ENCODE results near the gene CIB4.
A peak's percentile ranks its signal among the peaks of the same experiment; 100 is the strongest.

CIB4 gene

DNA sequence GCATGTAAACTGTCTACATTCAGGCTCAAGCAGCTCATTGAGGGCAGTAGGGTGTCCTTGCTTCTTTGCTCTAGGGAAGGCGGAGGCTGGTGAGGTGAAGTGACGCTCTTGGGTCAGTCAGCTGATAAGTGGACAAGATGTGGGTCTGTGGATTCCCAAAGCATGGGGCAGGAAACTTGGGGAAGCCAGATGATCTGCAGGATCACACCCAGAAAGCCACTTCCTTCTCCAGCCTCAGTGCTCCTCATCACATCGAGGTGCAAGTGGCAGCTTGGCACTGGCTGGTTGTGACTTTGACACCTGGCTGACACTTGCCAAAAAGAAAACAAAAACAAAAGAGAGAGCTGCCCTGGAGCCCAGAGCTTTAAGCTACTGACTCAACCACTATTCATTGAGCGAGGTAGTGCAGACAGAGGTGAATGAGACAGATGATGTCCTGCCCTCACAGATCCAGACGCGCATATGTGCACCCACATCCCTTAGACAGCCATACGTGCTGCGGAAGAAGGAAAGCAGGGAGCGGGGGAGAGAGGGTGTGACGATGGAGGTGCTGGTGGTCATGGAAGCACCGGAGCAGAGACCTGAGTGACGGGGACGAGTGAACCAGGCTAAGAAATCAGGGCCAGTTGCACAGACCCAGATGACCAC is 3.1 kb upstream of the CIB4 start:
- TF ChIP-seq POLR2AphosphoS5 (IDR thresholded peaks at IDR 0.05; ENCODE audit: low read depth, low read length), result no peak
- TF ChIP-seq, protein P1, sequence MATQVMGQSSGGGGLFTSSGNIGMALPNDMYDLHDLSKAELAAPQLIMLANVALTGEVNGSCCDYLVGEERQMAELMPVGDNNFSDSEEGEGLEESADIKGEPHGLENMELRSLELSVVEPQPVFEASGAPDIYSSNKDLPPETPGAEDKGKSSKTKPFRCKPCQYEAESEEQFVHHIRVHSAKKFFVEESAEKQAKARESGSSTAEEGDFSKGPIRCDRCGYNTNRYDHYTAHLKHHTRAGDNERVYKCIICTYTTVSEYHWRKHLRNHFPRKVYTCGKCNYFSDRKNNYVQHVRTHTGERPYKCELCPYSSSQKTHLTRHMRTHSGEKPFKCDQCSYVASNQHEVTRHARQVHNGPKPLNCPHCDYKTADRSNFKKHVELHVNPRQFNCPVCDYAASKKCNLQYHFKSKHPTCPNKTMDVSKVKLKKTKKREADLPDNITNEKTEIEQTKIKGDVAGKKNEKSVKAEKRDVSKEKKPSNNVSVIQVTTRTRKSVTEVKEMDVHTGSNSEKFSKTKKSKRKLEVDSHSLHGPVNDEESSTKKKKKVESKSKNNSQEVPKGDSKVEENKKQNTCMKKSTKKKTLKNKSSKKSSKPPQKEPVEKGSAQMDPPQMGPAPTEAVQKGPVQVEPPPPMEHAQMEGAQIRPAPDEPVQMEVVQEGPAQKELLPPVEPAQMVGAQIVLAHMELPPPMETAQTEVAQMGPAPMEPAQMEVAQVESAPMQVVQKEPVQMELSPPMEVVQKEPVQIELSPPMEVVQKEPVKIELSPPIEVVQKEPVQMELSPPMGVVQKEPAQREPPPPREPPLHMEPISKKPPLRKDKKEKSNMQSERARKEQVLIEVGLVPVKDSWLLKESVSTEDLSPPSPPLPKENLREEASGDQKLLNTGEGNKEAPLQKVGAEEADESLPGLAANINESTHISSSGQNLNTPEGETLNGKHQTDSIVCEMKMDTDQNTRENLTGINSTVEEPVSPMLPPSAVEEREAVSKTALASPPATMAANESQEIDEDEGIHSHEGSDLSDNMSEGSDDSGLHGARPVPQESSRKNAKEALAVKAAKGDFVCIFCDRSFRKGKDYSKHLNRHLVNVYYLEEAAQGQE (IDR thresholded peaks at IDR 0.05; ENCODE audit: insufficient read depth in 1 of 2, low read depth in 2 of 2, low read length in 2 of 2), result no peak
- TF ChIP-seq TAF1 (IDR thresholded peaks at IDR 0.05; ENCODE audit: borderline replicate concordance, insufficient read depth, low read length), result no peak
- TF ChIP-seq SIN3A (IDR thresholded peaks at IDR 0.05; ENCODE audit: borderline replicate concordance, insufficient read depth, low read length), result no peak
- no peak for TF ChIP-seq FOXP2 (optimal IDR thresholded peaks at IDR 0.05; ENCODE audit: borderline replicate concordance, extremely low read depth, extremely low read length, insufficient read depth)

DNA sequence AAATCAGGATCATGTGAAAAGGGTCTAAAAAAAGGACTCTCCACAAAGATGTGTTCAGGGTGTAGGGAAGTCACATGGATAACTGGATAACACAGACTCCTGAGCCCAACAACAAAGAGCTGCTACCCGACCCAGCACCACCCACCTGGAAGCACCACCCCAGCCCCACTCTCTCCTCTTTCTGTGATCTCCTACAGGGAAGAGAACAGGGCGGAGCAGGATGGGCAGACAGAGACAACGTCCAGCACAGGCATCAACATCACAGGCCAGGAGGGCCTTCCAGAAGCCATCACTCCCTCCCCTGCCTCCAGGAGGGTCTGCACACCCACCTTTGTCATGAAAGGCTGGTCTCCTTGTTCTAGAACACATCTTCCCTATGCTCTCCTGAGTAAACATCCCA is 1.3 kb upstream of the CIB4 start:
- TF ChIP-seq, protein P1 (IDR thresholded peaks at IDR 0.05; ENCODE audit: insufficient read depth in 1 of 2, low read depth in 2 of 2, low read length in 2 of 2), result no peak
- no peak for TF ChIP-seq POLR2AphosphoS5 (IDR thresholded peaks at IDR 0.05; ENCODE audit: low read depth, low read length)
- no peak for TF ChIP-seq SIN3A (IDR thresholded peaks at IDR 0.05; ENCODE audit: borderline replicate concordance, insufficient read depth, low read length)
- TF ChIP-seq TAF1 (IDR thresholded peaks at IDR 0.05; ENCODE audit: borderline replicate concordance, insufficient read depth, low read length), result no peak
- TF ChIP-seq FOXP2 (optimal IDR thresholded peaks at IDR 0.05; ENCODE audit: borderline replicate concordance, extremely low read depth, extremely low read length, insufficient read depth), result no peak

DNA sequence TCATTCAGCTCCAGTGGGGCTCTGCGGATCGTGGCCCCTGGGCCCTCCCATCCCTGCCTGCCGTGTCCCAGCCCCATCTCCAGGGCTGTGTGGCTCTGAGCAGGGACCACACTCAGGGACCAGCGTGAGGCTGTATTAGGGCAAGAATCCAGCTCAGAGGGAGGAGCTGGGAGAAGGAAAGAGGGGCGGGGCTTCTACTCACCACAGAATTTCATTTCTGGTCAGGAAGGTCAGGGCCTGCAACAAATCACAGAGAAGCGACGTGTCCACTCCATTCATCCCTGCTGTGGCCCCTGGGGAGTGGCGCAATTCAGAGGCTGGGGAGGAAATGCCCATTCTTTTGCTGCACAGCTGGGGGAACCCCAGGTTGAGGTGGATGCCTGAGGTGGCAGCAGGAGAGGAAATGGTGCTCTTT is 828 bp downstream of the CIB4 start:
- TF ChIP-seq SIN3A (IDR thresholded peaks at IDR 0.05; ENCODE audit: borderline replicate concordance, insufficient read depth, low read length), result no peak
- TF ChIP-seq, protein P1 (IDR thresholded peaks at IDR 0.05; ENCODE audit: insufficient read depth in 1 of 2, low read depth in 2 of 2, low read length in 2 of 2), result peak in 1 of 2 experiments; percentile 7; a peak in 1 of 4 replicates

DNA sequence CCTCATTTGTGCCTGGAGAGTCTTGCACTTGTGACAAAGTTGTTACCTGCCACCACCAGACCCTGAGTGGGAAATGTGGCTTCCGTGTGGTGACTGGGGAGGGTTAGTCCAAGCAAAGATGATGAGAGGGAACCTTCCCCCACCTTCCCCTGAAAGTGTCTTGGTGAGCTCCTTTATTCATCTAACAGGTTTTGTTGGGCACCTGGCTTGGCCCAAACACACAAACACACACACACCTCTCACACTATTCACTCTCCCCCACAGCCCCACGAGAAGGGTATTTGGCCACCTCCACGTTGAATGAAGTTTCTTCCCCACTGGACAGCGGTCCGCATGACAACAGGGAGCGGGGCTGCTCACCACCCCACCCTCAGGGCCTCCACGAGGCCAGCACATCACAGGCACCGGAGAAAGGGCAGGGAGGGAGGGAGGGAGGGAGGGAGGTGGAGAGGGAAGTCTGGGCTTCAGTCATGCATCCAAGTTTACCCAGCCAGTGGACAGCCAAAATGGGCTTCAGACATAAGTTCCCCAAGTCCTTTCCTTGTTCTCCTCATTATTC is 1.4 kb downstream of the CIB4 start:
- TF ChIP-seq TAF1 (IDR thresholded peaks at IDR 0.05; ENCODE audit: borderline replicate concordance, insufficient read depth, low read length), result no peak
- TF ChIP-seq FOXP2 (optimal IDR thresholded peaks at IDR 0.05; ENCODE audit: borderline replicate concordance, extremely low read depth, extremely low read length, insufficient read depth), result no peak
- no peak for TF ChIP-seq POLR2AphosphoS5 (IDR thresholded peaks at IDR 0.05; ENCODE audit: low read depth, low read length)
- no peak for TF ChIP-seq SIN3A (IDR thresholded peaks at IDR 0.05; ENCODE audit: borderline replicate concordance, insufficient read depth, low read length)
- TF ChIP-seq, protein P1 (IDR thresholded peaks at IDR 0.05; ENCODE audit: insufficient read depth in 1 of 2, low read depth in 2 of 2, low read length in 2 of 2), result no peak
